OCI-LY3 (cell line): ENCODE data around the gene MTERF2.

Experiments
- H2AFZ ChIP-seq: fragments of 200-600, 300-600 bp; shearing (Covaris generic); 2 replicates; pipeline ENCODE4 v1.6.0; 2014; ENCODE audit warnings: antibody characterized with exemption, low read depth, low read length
- H3K27ac ChIP-seq: fragments of 200-600, 300-600 bp; sonication (generic); 2 replicates; pipeline ENCODE4 v1.5.1; 2014; ENCODE audit warnings: mild to moderate bottlenecking, low read length, moderate library complexity, mixed read lengths
- H3K27me3 ChIP-seq: fragments of 200-600, 300-600 bp; sonication (generic); 2 replicates; pipeline ENCODE4 v1.6.1; 2014; ENCODE audit warnings: low read depth, low read length, mixed read lengths
- H3K36me3 ChIP-seq: fragments of 200-600, 300-600 bp; sonication (generic); replicated peaks from 2 replicates; pipeline ENCODE3; 2014; ENCODE audit warnings: low read depth, low read length, mixed read lengths
- H3K4me1 ChIP-seq: fragments of 300-600, 200-600 bp; sonication (generic); 2 replicates; pipeline ENCODE4 v1.6.1; 2014; ENCODE audit warnings: low read length, mixed read lengths
- H3K4me2 ChIP-seq: fragments of 200-600, 300-600 bp; sonication (generic); 2 replicates; pipeline ENCODE4 v1.6.1; 2014; ENCODE audit warnings: low read length, mixed read lengths
- H3K4me3 ChIP-seq: fragments of 300-600, 200-600 bp; sonication (generic); 2 replicates; pipeline ENCODE4 v1.5.1; 2014; ENCODE audit warnings: antibody characterized with exemption, mild to moderate bottlenecking, low read length, moderate library complexity
- H3K79me2 ChIP-seq: fragments of 300-600, 200-600 bp; shearing (Covaris generic); 2 replicates; pipeline ENCODE4 v1.6.1; 2014; ENCODE audit warnings: mild to moderate bottlenecking, low read length, mixed read lengths
- H3K9ac ChIP-seq: fragments of 300-600, 200-600 bp; shearing (Covaris generic); 2 replicates; pipeline ENCODE4 v1.6.0; 2014; ENCODE audit warnings: mild to moderate bottlenecking, low read length, moderate library complexity
- H3K9me3 ChIP-seq: fragments of 200-600, 300-600 bp; shearing (Covaris generic); 2 replicates; pipeline ENCODE4 v1.6.1; 2014; ENCODE audit warnings: low read length, mixed read lengths; ENCODE audit not compliant: insufficient read depth
- H4K20me1 ChIP-seq: fragments of 200-600, 300-600 bp; sonication (generic); 2 replicates; pipeline ENCODE4 v1.6.1; 2016; ENCODE audit warnings: low read length, mixed read lengths; ENCODE audit not compliant: insufficient read depth
- EZH2phosphoT487 ChIP-seq: fragments of 200-600 bp; shearing (Covaris generic); IDR thresholded peaks from 2 replicates; pipeline ENCODE4 v1.6.1; 2018; ENCODE audit warnings: antibody characterized with exemption, mixed run types, low read depth
- TF ChIP-seq, protein P1 (sequence below): fragments of 200-600, 300-600 bp; sonication (generic); IDR thresholded peaks from 2 replicates; pipeline ENCODE4 v1.5.1; 2014; ENCODE audit warnings: antibody characterized with exemption, low read length, low read depth

The MTERF2 gene

DNA sequence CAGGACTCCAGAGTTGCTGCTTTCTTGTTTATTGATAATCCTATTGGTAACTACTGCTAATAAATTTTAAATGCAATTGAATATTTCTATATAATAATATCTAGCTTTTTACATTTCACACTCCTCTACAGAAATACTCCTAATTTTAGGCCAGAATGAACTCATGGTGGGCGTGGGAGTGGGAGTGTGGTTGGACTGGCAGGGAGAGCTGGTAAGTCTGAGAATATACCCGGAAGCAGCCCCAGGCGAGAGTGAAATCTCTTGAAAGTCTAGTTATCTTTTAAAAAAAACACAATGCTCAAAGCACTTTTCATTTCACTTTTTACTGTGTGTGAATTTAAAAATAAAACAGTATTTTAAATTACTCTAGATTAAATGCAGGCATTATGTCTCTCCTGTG, 26.5 kb downstream of the MTERF2 start:
- no peak overlapping the region for H3K4me3 ChIP-seq
- H3K79me2 ChIP-seq, result peaks cover 23% of the 10 kb centered on the region
- peaks cover 43% of the 10 kb centered on the region for H4K20me1 ChIP-seq
- H3K4me1 ChIP-seq, result peaks cover 4% of the 10 kb centered on the region
- TF ChIP-seq, protein P1, sequence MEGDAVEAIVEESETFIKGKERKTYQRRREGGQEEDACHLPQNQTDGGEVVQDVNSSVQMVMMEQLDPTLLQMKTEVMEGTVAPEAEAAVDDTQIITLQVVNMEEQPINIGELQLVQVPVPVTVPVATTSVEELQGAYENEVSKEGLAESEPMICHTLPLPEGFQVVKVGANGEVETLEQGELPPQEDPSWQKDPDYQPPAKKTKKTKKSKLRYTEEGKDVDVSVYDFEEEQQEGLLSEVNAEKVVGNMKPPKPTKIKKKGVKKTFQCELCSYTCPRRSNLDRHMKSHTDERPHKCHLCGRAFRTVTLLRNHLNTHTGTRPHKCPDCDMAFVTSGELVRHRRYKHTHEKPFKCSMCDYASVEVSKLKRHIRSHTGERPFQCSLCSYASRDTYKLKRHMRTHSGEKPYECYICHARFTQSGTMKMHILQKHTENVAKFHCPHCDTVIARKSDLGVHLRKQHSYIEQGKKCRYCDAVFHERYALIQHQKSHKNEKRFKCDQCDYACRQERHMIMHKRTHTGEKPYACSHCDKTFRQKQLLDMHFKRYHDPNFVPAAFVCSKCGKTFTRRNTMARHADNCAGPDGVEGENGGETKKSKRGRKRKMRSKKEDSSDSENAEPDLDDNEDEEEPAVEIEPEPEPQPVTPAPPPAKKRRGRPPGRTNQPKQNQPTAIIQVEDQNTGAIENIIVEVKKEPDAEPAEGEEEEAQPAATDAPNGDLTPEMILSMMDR, result no peak
- no peak for TF ChIP-seq EZH2phosphoT487
- no peak overlapping the region for H3K27ac ChIP-seq
- no peaks in the 10 kb centered on the region for H3K36me3 ChIP-seq
- no peaks in the 10 kb centered on the region for H3K9me3 ChIP-seq
- H3K9ac ChIP-seq, result no peak overlapping the region
- H3K27me3 ChIP-seq, result no peaks in the 10 kb centered on the region
- no peak overlapping the region for H2AFZ ChIP-seq
- no peak overlapping the region for H3K4me2 ChIP-seq

DNA sequence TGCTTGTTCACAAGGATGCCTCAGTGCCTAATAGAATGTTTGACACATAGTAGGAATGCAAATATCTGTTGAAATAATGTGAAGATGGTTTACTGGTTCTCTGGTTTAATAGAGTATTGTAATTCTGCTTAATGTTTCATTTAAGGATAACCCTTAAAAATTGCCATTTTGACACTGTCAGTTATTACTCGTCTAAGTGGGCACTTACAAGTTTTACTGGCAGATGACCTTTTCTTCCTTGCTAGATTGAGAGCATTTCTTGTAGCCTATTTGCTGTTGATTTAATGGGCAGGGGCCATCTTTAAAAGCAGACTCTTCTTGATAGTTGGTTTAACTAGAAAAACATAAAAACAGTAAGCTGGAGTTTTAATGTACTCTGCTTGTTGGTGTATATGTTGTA, 29.4 kb downstream of the MTERF2 start:
- H2AFZ ChIP-seq, result no peak overlapping the region
- H4K20me1 ChIP-seq, result peaks cover 21% of the 10 kb centered on the region
- peak overlapping the region; percentile 92 for H3K4me2 ChIP-seq
- TF ChIP-seq, protein P1, result no peak
- no peak for TF ChIP-seq EZH2phosphoT487
- H3K9ac ChIP-seq, result peak overlapping the region; percentile 84
- peaks cover 4% of the 10 kb centered on the region for H3K4me1 ChIP-seq
- H3K9me3 ChIP-seq, result no peaks in the 10 kb centered on the region
- no peaks in the 10 kb centered on the region for H3K36me3 ChIP-seq
- H3K4me3 ChIP-seq, result peak overlapping the region; percentile 97
- H3K27me3 ChIP-seq, result no peaks in the 10 kb centered on the region
- H3K27ac ChIP-seq, result no peak overlapping the region
- peaks cover 23% of the 10 kb centered on the region for H3K79me2 ChIP-seq

DNA sequence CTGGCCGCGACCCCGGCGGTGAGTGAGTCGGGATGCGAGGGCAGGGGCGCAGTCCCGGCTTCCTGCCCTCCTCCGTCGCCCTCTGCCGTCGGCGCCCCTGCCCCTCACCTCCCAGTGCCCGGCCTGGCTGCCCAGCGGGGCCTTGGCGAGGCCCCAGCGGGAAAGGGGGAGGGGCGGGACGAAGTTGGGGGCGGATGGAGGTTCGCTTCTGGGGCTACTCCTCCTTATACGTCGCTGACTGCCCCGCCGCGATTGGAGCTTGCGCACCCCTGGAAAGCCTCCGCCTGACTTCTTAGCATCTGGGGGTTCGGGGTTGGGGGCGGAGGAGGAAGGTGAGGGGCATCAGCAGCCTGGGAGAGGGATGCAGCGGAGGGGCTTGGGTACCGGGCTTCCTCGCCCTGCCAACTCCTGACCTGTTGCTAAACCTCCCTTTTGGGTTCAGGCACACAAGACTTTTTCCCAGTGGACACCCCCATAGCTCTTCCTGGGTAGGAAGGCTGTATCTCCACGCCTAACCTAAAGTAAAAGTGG, 30.8 kb downstream of the MTERF2 start:
- peak overlapping the region; percentile 91 for H2AFZ ChIP-seq

DNA sequence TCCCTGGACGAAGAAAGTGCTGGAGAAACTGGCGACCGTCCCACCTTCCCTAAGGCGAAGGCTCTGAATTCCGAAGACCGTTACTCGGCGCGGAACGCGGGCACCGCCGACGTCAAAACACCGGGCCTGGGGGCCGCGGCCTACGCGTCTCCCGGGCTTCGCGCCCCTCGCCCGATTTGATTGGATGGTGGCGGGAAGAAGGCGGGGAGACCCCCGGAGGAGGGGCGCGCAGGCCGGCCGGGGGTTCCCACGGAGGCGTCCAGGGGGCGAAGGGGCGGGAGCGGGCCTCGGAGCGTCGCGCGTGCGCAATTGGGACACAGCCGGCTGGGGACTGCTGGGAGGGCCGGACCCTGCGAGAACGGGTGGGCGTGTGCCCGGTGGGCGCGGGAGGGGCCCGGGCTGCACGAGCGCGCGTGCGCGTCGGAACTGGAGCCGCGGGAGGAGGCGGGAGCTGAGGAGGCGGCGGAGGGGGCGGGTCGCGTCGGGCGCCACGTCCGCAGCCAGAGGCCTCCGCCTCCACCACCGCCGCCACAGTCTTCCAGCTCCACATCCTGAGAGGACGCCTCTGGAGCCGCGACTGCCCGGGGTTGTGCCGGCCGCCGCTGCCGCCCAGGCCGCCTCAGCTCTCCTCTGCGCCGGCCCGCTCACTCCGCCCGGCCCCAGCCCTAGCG, 31.4 kb downstream of the MTERF2 start, which contains the start of gene TMEM263:
TMEM263 (plus strand) TSS at position 531 of the 671 bp plus-strand sequence. CDS start 11,210 bp downstream, outside the sequence.
- H3K36me3 ChIP-seq, result no peaks in the 10 kb centered on the region
- peak within 1 kb of the TSS; percentile 97 for H3K4me3 ChIP-seq
- H3K4me2 ChIP-seq, result peak within 1 kb of the TSS; percentile 92
- peaks cover 12% of the 10 kb centered on the region for H4K20me1 ChIP-seq
- no peaks in the 10 kb centered on the region for H3K27me3 ChIP-seq
- peaks cover 4% of the 10 kb centered on the region for H3K4me1 ChIP-seq
- peaks cover 23% of the 10 kb centered on the region for H3K79me2 ChIP-seq
- H3K9ac ChIP-seq, result peak within 1 kb of the TSS; percentile 84
- H3K27ac ChIP-seq, result peak within 1 kb of the TSS; percentile 36
- TF ChIP-seq, protein P1, result no peak
- TF ChIP-seq EZH2phosphoT487, result no peak
- H3K9me3 ChIP-seq, result no peaks in the 10 kb centered on the region
- H2AFZ ChIP-seq, result peak within 1 kb of the TSS; percentile 91

More for the DNA sequence above, 30.8 kb downstream of the MTERF2 start:
- Histone ChIP-seq H3K4me3 (peak overlapping the region; percentile 97), H3K9ac (peak overlapping the region; percentile 84), H3K9me3 (no peaks in the 10 kb centered on the region), H3K36me3 (no peaks in the 10 kb centered on the region), H3K4me2 (peak overlapping the region; percentile 92), H3K79me2 (peaks cover 23% of the 10 kb centered on the region), H3K27ac (peak overlapping the region; percentile 36), H4K20me1 (peaks cover 12% of the 10 kb centered on the region), H3K27me3 (no peaks in the 10 kb centered on the region), H3K4me1 (peaks cover 4% of the 10 kb centered on the region)
- no peak for TF ChIP-seq EZH2phosphoT487
- TF ChIP-seq, protein P1, result no peak; the same call in 1 of the 2 replicates
